GM21529 (cell line): ENCODE results near the gene CD276.

Source experiments
- ATAC-seq: cut with Tn5 transposase; IDR thresholded peaks from one replicate; pipeline ENCODE4 v1.9.1; 2021; ENCODE audit not compliant: unreplicated experiment

The CD276 gene

DNA sequence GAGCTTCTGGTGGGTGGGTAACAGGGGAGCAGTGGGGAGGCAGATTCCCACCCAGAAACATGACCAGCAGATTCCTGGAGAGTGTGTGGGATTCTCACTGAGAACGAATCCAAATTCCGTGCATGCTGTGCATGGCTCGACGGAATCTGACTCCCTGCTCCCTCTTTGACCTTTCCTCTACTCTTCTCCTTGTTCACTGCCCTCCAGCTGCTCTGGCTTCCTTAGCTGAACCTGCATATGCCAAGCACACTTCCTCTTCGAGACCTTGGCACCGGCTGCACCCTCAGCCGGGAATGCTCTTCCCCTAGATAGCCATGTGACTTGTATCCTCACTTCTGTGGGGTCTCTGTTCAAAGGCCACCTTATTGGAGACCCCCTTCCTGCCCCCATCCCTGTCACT is 62.7 kb downstream of the CD276 start:
- no peak for ATAC-seq

DNA sequence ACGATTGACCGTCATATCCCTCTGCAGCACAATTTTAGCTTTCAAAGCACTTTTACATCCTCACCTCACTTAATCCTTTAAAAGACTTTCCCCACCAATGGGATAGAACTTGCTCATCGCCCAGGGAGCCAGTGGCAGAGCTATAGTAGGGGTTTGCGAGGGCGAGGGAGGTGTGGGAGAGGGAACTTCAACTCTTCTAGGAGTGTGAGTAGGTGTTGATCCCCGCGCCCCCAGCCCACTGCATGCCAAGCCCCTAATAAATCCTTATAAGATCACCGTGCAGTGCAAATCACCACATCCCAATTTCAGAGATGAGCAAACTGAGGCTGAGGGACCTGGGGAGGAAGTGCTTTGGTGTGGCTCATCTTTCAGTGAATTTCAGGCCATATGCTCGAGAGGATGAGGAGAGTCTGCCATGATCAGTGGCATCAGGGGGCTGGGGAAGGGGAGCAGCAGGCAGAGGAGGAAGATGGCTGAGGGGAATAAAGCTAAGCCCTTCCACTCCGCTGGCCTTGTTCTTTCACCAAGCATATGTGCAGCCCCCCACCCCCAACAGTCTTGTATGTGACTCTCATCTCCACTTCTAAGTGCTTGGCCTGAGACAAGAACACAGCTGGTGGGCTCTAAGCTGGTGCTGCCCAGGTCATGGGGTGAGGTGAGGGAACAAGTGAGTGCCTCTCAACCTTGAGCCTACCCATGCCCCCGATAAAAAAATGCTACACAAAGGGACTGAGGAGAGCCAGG is 63.8 kb downstream of the CD276 start:
- ATAC-seq = no peak

DNA sequence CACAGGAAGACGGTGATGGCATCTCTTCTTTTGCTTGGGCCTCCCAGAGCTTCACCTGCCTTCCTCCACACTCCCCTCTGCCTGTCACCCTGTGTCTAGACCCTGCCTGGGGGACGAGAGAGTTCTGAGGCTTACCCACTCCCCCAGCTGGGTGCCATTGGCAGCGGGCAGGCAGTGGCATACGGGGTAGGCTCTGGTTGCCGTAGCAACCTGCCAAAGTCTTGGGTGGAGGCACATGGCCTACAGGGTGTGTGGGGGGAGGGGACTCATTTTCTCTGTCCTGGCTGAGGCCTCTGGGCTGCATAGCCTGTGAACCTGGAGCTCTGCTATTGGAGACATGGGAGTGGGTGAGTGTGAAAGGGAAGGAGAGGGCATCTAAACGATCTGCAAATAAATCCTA is 64.5 kb downstream of the CD276 start:
- no peak for ATAC-seq

DNA sequence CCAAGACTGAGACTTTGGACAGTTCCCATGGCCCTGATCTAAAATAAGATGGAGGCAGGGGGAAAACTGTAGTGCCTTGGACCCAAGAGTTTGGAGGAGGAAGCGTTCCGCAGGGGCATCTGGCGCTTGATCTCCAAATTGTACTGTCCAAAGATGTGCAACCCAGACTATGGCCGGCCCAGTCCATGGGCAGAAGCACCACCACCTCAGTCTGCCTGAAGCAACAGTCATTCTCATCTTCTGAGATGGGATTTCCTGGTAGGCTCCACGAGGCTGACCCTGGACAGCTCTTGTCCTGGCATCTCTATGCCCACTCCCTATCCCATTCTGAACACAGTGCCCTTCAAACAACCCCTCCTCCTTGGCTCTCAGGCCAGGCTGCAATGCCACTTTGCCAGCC is 65.3 kb downstream of the CD276 start:
- no peak for ATAC-seq

DNA sequence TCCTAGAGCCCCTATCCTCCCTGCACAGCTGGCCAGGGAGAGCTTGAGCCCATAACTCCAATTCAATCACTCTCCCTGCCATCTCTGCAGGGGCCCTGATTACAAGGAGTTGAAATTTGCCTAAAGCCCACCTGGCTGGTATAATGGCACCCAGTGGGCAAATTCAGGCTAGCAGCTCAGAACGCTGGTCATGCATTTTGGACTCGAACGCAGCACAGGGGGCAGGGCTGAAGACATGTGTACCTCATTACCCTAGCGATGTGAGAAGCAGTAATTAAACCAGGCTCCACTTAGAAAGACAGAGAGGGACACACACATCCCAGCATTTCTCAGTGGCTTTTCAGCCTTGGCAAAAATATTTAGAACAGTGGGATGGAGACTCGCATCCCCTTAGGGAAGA is 65.8 kb downstream of the CD276 start:
- ATAC-seq = no peak

DNA sequence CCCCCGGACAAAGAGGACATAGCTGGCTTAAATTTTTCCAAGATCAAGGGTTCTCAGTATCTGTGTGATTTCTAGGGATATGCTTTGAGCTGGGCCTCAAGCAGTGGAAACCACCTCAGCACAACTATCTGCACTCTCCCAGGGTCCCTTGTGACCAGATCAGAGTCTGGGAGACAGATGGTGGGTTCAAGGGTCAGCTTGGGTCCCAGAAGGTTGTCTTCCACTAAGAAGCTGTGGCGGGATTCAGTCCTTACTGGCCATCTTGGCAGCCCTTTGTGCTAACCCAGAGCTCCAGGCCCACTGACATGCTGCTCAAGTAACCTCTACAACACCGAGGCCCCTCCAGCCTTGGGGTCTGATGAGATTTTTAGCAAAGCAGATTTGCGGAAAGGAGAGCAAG is 66.3 kb downstream of the CD276 start:
- no peak for ATAC-seq

DNA sequence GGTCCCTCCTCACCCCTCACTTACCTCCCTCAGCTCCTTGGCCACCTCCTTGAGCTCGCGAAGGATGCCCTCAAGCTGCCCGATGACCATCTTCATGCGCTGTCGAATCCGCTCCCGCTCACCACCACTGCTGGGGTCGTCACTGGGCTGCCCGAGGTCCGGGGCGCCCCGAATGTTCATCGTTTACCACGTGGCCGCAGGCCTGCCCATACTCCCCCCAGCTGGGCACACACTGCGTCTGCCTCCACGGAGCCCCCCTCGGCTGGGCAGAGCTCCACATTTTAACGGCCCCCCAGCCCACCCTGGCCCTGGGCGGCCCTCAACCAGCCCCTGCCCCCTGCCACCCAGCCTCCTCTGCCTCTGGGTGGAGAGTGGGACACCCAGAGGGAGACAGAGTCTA is 66.8 kb downstream of the CD276 start:
- ATAC-seq = no peak

DNA sequence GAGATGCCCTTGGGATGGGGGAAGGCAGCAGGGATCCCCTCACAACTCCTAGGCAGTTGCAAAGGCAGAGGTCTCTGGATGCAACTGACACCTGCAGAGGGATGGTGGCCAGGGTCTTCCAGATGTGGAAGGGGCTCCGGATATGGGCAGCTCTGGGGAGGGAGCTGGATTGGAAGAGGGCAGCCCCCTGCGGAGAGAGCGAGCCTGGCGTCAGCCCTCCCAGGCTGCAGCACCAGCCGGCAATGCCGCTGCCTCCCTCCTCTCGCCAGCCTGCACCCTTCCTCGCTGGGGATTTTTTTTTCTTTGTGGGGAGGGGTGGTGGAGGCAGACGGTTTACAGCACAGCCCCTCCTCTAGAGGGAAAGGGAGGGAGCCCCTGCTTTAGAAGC is 67.3 kb downstream of the CD276 start:
- ATAC-seq = no peak

DNA sequence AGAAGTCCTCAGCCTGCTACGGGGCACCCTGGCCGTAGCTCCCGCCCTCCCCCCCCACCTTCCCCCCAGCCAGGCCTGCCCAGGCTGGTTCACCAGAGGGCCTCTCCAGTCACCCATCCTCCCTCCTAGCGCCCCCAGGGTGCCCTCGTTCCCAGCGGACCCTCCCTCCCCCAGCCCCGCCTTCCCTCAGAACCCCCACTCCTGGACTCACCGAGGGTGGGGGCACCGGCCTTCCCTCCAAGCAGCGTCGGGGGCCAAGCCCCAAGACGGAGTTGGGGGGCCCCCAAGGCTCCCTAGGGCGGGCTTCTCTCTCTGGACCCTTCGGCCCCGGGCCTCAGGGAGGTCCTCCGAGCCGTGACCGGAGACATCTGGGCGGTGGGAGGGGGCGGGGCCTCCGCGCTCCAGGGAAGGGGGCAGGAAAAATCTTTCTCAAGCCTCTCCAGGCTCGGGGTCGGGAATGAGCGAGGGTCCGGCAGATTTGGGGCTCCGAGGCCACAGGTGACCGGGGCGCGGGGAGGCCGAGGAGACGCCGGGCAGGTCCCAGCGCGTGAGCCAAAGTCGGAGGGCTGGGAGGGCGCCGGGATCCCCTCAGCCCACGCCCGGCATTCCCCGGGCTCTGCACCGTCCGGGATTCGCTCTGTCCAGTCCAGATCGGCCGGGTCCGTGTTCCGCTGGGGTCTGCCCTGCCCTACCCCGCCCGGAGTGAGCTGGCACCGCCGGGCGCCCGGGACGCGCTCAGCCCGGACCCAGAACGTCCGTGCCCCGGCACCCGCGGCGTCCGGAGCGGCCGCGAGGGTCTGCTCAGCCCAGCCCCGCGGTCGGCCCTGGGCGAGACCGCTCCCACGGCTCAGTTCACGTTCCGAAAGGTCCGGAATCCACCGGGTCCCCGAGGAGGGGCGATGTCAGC is 68.0 kb downstream of the CD276 start:
- no peak for ATAC-seq

DNA sequence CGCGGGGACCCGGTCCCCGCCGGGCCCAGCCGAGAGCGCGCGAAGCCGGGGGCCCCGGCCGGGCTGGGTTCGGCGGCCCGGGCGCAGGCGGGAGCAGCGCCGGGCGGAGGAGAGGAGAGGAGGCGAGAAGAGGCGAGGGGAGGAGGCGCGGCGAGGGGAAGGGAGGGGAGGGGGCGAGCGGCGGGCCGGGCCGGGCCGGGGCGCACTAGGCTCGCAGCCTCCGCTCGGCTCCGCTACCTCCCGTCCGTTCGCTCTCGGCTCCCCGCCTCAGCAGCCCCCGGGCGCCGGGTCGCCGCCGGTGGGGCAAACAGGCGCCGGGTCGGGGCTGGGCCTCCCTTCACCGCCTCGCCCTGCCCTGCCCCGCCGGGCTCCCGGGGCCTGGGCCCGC is 68.6 kb downstream of the CD276 start:
- no peak for ATAC-seq

DNA sequence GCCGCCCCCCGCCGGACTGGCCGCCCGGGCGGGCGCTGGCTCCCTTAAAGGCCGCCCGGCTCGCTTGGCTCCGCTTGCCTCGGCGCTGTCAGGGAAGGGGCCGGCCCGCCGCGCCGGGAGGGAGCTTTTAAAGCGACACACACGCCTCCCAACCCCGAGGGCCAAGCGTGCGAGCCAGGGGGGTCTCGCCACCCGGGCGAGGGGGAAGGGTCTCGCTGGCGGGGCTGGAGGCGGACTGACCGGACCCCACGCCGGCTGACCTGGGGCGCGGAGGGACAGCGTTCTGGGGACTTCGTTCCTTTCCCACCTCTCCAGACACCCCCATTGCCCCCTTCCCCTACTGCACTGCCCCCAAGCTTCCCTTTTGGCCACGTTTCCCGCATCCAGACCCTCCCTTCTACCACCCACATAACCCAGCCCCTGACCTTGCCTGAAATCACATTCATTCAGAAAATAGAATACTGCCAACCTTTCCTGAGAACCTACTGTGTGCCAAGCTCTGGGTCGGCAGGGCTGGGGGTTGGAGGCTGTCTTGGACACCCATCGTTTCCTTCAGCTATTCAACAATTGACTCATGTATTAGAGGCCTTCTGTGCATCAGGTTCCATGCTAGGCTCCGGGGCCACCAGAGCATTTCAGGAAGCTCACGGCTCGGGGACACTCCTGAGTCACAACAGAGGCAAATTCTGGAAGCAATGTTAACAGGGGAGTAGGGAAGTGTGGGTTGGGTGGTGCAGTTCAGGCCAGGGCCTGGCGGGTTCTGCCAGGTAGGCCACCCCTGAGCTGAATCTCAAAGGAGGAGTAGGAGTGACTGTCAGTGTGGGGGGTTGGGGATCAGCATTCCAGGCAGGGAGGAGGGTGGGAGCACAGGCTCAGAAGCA is 69.3 kb downstream of the CD276 start, which contains the start of gene INSYN1:
Gene INSYN1 (minus strand): TSS at position 102 of the 881 bp plus-strand sequence. CDS start 2,221 bp downstream, outside the sequence.
- no peak for ATAC-seq

DNA sequence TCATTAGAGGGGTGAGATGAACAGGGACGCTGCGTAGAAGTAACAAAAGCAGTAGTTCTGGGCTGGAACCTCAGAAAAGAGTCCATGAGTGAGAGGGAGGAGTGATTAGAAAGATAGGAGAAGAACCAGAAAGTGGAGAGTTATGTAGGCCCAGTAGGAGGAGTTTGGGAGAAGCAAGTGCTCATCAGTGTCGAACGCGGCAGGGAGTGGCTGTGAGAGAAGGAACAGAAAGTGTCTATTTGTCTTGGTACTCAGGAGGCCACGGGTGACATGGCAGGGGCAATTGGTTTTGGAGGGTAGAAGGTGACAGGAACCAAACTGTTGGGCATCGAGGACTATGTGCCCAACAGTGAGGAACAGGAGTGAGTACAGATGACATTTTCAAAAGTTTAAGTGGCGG is 70.3 kb downstream of the CD276 start:
- ATAC-seq = no peak

DNA sequence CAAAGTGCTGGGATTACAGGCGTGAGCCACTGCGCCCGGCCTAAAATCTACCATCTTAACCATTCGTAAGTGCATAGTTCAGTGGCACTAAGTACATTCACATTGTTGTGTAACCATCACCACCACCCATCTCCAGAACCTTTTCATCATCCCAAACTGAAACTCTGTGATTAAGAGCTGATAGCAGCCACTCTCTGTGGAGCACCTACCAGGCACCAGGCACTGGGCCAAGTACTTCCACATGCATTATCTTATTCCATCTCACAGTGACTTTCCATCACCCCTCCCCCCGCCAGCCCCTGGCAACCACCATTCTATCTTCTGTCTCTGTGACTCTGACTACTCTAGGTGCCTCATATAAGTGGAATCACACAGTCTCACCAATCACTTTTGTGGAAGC is 71.3 kb downstream of the CD276 start:
- ATAC-seq = no peak

DNA sequence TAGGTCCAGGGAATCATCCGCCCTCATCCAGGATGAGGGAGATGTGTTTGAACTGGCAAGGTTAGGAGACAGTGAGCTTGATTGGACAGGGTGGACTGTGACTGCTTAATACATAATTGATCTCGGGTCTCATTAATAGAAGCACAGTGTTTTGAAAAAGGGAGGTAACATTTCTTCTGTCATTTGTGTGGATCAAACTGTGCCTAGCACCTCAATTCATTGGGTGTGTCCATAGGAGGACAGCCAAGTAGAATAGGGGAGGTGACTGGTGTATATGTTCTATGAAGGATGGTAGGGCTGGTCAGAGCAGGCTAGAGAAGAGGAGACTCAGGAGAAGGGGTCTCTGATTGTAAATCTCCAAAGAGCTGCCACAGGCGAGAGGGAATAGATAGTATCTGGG is 71.8 kb downstream of the CD276 start:
- ATAC-seq = no peak

DNA sequence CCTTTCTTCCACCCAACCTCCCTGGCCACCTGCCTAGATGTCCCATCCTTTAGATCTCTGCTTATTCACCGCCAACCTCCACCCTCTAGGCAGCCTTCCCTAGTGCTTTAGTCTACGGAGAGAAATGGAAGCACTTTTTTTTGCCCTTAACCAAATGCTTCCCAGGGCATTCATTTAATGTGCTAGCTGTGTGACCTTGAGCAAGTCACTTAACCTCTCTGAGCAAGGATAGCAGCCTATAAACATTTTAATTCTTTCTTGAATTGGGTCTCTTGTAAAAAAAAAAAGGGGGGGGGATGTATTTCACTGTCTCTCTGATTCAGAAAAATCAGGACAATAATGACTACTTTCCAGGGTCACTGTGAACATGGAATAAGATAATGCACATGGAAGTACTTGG is 72.2 kb downstream of the CD276 start:
- no peak for ATAC-seq

DNA sequence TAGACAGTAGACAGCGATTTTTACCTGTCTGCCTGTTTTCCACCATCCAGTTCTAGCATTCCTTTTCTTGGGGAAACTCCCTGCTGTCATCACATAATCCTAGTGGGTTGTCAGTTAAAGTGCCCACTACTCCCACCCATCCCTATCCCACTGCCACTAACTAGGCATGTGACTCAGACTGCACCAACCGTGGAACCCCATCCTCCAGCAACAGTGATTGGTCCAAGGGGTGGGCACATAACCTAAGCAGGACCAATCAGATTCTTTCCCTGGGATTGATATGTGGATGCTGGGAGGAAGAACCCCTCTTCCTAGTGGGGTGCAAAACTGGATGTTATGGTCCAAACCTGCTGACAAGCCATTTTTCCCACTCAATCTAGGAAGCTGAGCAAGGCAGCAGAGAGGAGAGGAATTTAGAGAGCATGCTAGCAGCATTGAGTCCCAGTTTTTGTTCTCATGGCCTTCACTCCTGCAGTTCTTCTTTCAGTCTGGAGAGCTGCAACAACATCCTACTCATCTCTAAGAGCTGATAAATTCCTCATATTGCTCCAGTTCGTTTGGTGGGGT is 72.8 kb downstream of the CD276 start:
- ATAC-seq = no peak

DNA sequence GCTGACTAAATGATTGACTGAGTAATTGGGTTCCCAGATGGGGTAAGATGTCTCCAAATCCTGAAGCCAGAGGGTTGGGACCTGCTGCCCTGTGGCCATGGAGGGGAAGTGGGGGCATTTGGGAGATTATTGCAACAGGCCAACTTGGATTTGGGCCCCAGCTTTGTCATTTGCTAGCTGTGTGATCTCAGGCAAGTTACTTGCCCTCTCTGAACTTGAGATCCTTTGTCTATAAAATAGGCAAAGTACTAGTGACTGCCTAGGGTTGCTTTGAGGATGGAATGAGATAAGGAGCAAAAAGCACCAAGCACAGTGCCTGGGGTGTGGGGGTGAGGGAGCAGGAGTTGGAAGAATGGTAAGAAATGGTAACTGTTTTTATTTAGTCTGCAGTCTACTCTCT is 73.4 kb downstream of the CD276 start:
- no peak for ATAC-seq

DNA sequence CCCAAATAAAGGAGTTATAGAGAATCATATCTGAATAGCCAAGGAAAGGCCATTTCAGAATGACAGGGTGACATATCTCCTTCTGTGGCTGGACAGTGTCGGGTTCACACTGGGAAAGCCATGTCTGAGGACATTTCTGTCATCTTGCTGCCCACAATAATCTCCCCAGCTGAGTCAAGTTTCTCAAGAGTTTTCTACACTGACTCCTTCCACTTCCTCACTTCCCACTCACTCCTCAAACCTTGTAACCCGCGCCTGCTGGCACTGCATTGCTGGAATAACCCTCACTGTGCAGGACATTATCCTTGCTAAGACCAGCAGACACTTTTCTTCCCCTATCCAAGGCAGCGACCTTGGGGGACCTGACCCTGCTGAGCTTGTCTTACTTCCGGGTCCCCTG is 74.3 kb downstream of the CD276 start:
- ATAC-seq = no peak

DNA sequence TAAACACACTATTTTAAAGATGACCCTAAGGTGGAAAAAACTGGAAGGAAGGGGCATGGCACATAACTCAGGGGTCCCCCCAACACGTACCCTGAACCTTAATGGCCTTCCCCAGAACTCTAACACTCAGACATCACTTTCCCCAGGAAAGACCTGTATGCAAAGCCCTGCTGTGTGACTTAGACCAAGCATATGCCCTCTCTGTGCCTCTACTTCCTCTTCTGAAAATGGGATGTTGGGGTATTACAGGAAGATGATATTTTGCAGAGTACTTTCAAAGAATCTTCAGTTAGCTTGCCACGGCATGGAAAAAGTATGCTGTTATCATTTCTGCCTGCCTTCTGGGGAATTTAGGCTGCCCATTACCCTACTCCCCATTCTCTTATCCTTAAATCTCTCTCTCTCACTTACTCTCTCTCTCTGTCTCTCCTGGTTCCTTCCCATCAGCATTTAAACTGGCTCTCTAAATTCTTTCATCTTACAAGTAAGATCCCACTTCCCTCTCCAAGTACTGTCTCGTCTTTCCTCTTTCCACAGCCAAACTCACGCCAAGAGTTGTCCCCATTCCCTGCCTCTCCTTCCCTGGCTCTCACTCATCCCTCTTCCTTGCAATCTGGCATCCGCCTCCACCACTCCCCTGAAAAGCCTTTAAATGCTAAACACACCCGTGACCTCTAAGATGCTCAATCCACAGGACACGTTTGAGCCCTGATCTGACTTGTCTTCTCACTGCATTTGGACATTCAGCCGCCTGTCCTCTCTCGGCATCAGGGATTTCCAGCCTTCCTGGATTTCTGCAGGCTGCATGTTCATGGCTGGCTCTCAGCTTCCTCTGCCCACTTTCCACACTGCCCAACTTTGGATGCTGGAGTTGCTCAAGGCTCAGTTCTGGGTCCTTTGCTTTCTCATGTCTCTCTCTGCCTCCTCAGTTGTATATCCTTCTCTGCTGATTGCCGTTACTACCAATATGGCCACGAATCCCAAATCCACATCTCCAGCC is 76.4 kb downstream of the CD276 start:
- no peak for ATAC-seq

DNA sequence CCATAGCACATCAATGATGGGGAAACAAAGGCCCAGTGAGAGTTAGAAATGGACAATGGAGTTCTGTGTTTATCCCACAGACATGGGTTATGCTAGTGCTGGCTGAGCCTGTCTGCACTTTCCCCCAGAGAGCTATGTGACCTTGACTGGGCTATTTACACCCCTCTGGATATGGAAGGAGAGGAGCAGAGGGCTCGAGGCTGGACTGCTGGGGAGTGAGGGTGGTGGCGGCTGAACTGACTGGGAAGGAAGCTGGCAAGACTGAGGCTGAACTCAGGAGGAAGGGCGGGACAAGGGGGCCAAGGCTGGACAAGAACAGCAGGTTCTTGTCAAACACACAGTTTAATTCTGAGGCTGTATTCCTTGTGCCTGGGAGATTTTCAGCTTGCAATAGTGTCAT is 79.7 kb downstream of the CD276 start:
- ATAC-seq = no peak
